ENCODE results near the gene OST4. TPM values are rescaled to one million over a fixed set of nuclear protein-coding genes. Genes with fewer than 3 reads are reported as not detected.

The OST4 gene
- total RNA-seq, 4 donors from 2014 or later, result 200 to 352 (median 243) TPM

- Histone ChIP-seq H3K27ac (replicated peaks in 1 of 4) (peak overlapping the region; percentile 78 to 87 (median 83)), H3K4me3 (peak overlapping the region; percentile 86 to 91 (median 88)), H3K4me1 (peaks cover 15 to 42% (median 34%) of the 10 kb centered on the region in 4 donors), H3K9me3 (no peaks in the 10 kb centered on the region), H3K36me3 (peaks cover 22 to 48% (median 38%) of the 10 kb centered on the region in 4 donors), H3K27me3 (no peaks in the 10 kb centered on the region)
- DNase-seq (ENCODE audit: extremely low spot score), result no peak
- no peak for TF ChIP-seq POLR2AphosphoS5 (IDR thresholded peaks at IDR 0.05)
- TF ChIP-seq EP300 (IDR thresholded peaks at IDR 0.05), result no peak
- no peak for TF ChIP-seq POLR2A (IDR thresholded peaks at IDR 0.05; ENCODE audit: low read depth)
- no peak for TF ChIP-seq CTCF (IDR thresholded peaks at IDR 0.05)
- intact Hi-C loops (cut with DNase I), result loop anchor here (5.0 kb wide), 1 partner anchor 54 kb away; the partner anchor contains the start of gene KHK
- 34% methylated on average over 5 of the region's 11 CpGs for WGBS
Measured at GRCh38 chr2:27033253-27033852, 38.1 kb downstream of the OST4 start.

DNA sequence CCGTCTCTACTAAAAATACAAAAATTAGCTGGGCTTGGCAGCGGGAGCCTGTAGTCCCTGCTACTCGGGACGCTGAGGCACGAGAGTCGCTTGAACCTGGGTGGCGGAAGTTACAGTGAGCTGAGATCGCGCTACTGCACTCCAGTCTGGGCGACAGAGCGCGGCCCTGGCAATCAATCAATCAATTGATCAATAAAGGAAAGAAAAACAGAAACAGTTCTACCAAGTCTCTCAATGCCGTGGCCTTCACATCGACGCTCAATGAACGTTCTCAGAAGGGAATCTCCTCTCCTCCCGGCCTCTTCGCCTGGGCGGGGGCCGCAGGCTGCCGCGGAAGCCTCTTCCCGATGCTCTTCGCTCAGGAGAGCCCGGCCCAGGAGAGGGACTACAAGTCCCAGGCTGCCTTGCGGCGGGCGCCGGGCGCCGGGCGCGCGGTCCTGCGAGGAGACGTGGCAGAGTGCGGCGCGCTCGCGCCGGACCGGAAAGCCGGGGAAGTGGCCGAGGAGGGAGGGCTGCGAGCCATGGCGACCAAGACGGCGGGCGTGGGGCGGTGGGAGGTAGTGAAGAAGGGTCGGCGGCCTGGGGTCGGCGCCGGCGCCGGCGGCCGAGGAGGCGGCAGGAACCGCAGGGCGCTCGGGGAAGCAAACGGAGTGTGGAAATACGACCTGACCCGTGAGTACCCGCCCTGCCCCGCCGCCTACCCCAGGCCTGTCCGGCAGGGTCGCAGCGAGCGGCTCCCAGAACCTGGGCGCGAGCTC lies 38.8 kb downstream of the OST4 start, which contains the start of gene TMEM214:
Gene TMEM214, plus strand, starts transcription at position 471 of the 758 bp plus-strand sequence. Its CDS starts 51 bp downstream, at position 522.
- H3K27me3 ChIP-seq, result no peaks in the 10 kb centered on the region
- peaks cover 15 to 44% (median 36%) of the 10 kb centered on the region in 4 donors for H3K36me3 ChIP-seq
- TF ChIP-seq EP300 (IDR thresholded peaks at IDR 0.05) (no peak), POLR2AphosphoS5 (IDR thresholded peaks at IDR 0.05) (peak; percentile 85 to 88), POLR2A (IDR thresholded peaks at IDR 0.05; ENCODE audit: low read depth) (peak; percentile 42), CTCF (IDR thresholded peaks at IDR 0.05) (peak in 1 of 3 experiments; percentile 20)
- peak; percentile 95 for DNase-seq (ENCODE audit: extremely low spot score)
- no peaks in the 10 kb centered on the region for H3K9me3 ChIP-seq
- peak within 1 kb of the TSS; percentile 78 to 87 (median 83) for H3K27ac ChIP-seq (replicated peaks in 1 of 4)
- peak within 1 kb of the TSS; percentile 86 to 91 (median 88) for H3K4me3 ChIP-seq
- peaks cover 15 to 42% (median 34%) of the 10 kb centered on the region in 4 donors for H3K4me1 ChIP-seq
- 2% methylated on average over 24 of the region's 76 CpGs for WGBS
- intact Hi-C loops (cut with DNase I), result loop anchor here (5.0 kb wide), 1 partner anchor 55 kb away; the partner anchor contains the start of gene KHK

- 95% methylated on average over 2 of the region's 2 CpGs for whole genome bisulfite sequencing
- intact Hi-C loops (cut with DNase I), result no loop called here
- TF ChIP-seq EP300 (IDR thresholded peaks at IDR 0.05), result no peak
- no peak for TF ChIP-seq POLR2A (IDR thresholded peaks at IDR 0.05; ENCODE audit: low read depth)
- no peak for TF ChIP-seq POLR2AphosphoS5 (IDR thresholded peaks at IDR 0.05)
Measured at GRCh38 chr2:27029051-27029450, 42.4 kb downstream of the OST4 start.

DNA sequence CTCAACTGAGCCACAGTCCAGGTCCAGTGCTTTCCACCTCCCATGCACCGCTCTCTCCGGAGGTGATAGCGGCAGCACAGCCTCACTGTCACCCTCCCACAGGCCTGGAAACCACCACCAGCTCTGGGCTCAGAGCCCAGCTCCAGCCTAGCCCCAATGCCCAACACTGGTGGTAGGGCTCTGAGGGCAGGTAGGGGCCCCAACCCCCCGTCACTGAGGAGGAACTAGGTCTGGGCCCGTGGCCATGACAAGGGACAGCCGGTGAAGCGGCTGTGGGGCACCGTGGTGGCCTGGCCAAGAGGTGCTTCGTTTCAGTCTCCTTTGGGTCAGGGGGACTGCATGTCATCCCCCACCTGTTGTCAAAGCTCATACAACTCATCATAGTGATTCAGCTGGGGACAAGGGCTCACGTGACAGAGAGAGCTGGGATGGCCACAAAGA lies 44.2 kb downstream of the OST4 start:
- peaks cover 0 to 17% (median 5%) of the 10 kb centered on the region in 4 donors for H3K4me1 ChIP-seq
- H3K9me3 ChIP-seq, result no peaks in the 10 kb centered on the region
- WGBS, result 86% methylated on average over 5 of the region's 10 CpGs
- intact Hi-C loops (cut with DNase I), result no loop called here
- H3K27ac ChIP-seq (replicated peaks in 1 of 4), result no peak overlapping the region
- no peak for DNase-seq (ENCODE audit: extremely low spot score)
- H3K4me3 ChIP-seq, result no peak overlapping the region
- peaks cover 8 to 69% (median 60%) of the 10 kb centered on the region in 4 donors for H3K36me3 ChIP-seq
- H3K27me3 ChIP-seq, result no peaks in the 10 kb centered on the region
- TF ChIP-seq CTCF (IDR thresholded peaks at IDR 0.05), result no peak
- no peak for TF ChIP-seq EP300 (IDR thresholded peaks at IDR 0.05)
- TF ChIP-seq POLR2AphosphoS5 (IDR thresholded peaks at IDR 0.05), result no peak
- TF ChIP-seq POLR2A (IDR thresholded peaks at IDR 0.05; ENCODE audit: low read depth), result no peak

More at GRCh38 chr2:27029051-27029450, 42.4 kb downstream of the OST4 start:
- Histone ChIP-seq H3K27ac (replicated peaks in 1 of 4) (no peak overlapping the region), H3K27me3 (no peaks in the 10 kb centered on the region), H3K36me3 (peaks cover 0 to 51% (median 43%) of the 10 kb centered on the region in 4 donors), H3K4me1 (peaks cover 6 to 28% (median 18%) of the 10 kb centered on the region in 4 donors), H3K4me3 (no peak overlapping the region), H3K9me3 (no peaks in the 10 kb centered on the region)
- DNase-seq (ENCODE audit: extremely low spot score), result no peak

All from esophagus muscularis mucosa (tissue), 4 donors.